ENCODE data around the gene NSG1. TPM values are rescaled to one million over a fixed set of nuclear protein-coding genes. Genes with fewer than 3 reads are reported as not detected.
"Not testable (repeated sequence)": the region's sequence is repeated elsewhere in the genome, so short reads cannot be mapped to it uniquely, and the experiment has no call there.

Gene NSG1
- total and polyA plus RNA-seq, 2 of the 4 experiments (the other 2 are of a cell fraction), result 0.72 to 1.6 TPM

DNA sequence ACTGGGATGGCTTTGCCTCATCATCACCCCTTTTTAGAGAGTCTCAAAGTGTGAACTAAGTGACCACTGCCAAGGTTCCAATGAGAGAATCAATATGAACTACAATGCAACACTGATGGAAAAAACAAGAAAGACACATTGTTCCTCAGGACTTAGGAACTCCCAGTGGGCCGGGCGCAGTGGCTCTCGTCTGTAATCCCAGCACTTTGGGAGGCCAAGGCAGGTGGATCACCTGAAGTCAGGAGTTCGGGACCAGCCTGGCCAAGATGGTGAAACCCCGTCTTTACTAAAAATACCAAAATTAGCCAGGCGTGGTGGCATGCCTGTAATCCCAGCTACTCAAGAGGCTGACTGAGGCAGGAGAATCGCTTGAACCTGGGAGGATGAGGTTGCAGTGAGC, 35.2 kb downstream of the NSG1 start:
- H3K27me3 ChIP-seq (ENCODE audit: control insufficient read depth, insufficient read depth, low read length); H3K23ac ChIP-seq (ENCODE audit: low read depth, low read length); H3K56ac ChIP-seq (ENCODE audit: extremely low read depth, insufficient read depth, low read length); H2BK120ac ChIP-seq (ENCODE audit: low read depth, low read length); H4K20me1 ChIP-seq (ENCODE audit: insufficient read depth, low read length); H3K9me3 ChIP-seq (ENCODE audit: control insufficient read depth, insufficient read depth, low read length); BruUV-seq (replicated peaks); DNase-seq; H2AK5ac ChIP-seq (ENCODE audit: low read depth, low read length); H4K8ac ChIP-seq (ENCODE audit: low read depth in 2 of 2, low read length in 2 of 2); H2BK20ac ChIP-seq (ENCODE audit: low read depth, low read length); H3K4me2 ChIP-seq (ENCODE audit: low read depth, low read length); POLR2A ChIA-PET (ENCODE audit: unreplicated experiment); H2AFZ ChIP-seq (replicated peaks; ENCODE audit: low read length, poor library complexity); H3K9me1 ChIP-seq (ENCODE audit: insufficient read depth, low read length); H4K91ac ChIP-seq (ENCODE audit: insufficient read depth, low read depth, low read length); H2BK15ac ChIP-seq (ENCODE audit: low read depth, low read length); H2AK9ac ChIP-seq (replicated peaks; ENCODE audit: low read depth, low read length, poor library complexity); CTCF ChIA-PET; H4K5ac ChIP-seq (ENCODE audit: low read depth, low read length); H3K79me1 ChIP-seq (ENCODE audit: low read depth in 1 of 2, low read length in 2 of 2); H3K4me1 ChIP-seq (ENCODE audit: control insufficient read depth, insufficient read depth, low read length); H3K27ac ChIP-seq (ENCODE audit: insufficient read depth, low read length); in situ Hi-C loops (cut with MboI; ENCODE audit: low sequenced_read_pairs); H2BK5ac ChIP-seq (ENCODE audit: low read depth, low read length, poor library complexity, severe bottlenecking); intact Hi-C loops (cut with micrococcal nuclease); H3K4me3 ChIP-seq (ENCODE audit: insufficient read depth, low read depth, low read length); H3K18ac ChIP-seq (ENCODE audit: low read depth, low read length); H3K9ac ChIP-seq (ENCODE audit: low read depth, low read length); ATAC-seq (ENCODE audit: low read depth); H3K4ac ChIP-seq (ENCODE audit: low read depth, low read length); H3K14ac ChIP-seq (replicated peaks; ENCODE audit: low read depth, low read length); dilution Hi-C loops (cut with HindIII; ENCODE audit: low sequenced_read_pairs, unreplicated experiment): not testable (repeated sequence)
- H3K36me3 ChIP-seq (ENCODE audit: control insufficient read depth, insufficient read depth, low read length), result peaks cover 40% of the 10 kb centered on the region
- 100% methylated on average over 3 of the region's 7 CpGs; no CpG with 5 or more reads in 1 of the 2 experiments for WGBS, 2 experiments (ENCODE audit: extremely low coverage in 2 of 2, insufficient read length in 1 of 2)
